Measurements from ENCODE around the gene RSPH9.
"Not testable (repeated sequence)": the region's sequence is repeated elsewhere in the genome, so short reads cannot be mapped to it uniquely, and the experiment has no call there.

Gene RSPH9

GRCh38 chr6:43629104-43629504 is 15.7 kb upstream of the RSPH9 start, which contains the start of gene GTPBP2:
Gene GTPBP2, minus strand, starts transcription at chr6:43629264. Its CDS starts 102 bp downstream, at chr6:43629162.
- DNase-seq: peak; percentile 98 to 99 (median 99)

- peak; percentile 87 to 96 (median 95) for DNase-seq
Measured at GRCh38 chr6:43629505-43630300, 15.1 kb upstream of the RSPH9 start.

- DNase-seq: no peak
Measured at GRCh38 chr6:43630980-43631619, 13.7 kb upstream of the RSPH9 start.

DNA sequence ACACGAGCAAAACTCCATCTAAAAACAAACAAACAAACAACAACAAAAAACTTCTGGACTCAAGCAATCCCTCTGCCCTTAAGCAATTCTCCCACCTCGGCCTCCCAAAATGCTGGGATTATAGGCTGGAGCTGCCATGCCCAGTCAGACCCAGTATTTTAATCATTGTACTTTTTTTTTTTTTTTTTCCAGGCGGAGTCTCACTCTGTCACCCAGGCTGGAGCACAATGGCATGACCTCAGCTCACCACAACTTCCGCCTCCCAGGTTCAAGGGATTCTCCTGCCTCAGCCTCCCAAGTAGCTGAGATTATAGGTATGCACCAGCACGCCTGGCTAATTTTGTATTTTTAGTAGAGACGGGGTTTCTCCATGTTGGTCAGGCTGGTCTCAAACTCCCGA is 11.8 kb upstream of the RSPH9 start:
- DNase-seq: not testable (repeated sequence)

- peak in 1 of 3 experiments; percentile 18 for DNase-seq
Measured at GRCh38 chr6:43634702-43635303, 10.0 kb upstream of the RSPH9 start.

DNA sequence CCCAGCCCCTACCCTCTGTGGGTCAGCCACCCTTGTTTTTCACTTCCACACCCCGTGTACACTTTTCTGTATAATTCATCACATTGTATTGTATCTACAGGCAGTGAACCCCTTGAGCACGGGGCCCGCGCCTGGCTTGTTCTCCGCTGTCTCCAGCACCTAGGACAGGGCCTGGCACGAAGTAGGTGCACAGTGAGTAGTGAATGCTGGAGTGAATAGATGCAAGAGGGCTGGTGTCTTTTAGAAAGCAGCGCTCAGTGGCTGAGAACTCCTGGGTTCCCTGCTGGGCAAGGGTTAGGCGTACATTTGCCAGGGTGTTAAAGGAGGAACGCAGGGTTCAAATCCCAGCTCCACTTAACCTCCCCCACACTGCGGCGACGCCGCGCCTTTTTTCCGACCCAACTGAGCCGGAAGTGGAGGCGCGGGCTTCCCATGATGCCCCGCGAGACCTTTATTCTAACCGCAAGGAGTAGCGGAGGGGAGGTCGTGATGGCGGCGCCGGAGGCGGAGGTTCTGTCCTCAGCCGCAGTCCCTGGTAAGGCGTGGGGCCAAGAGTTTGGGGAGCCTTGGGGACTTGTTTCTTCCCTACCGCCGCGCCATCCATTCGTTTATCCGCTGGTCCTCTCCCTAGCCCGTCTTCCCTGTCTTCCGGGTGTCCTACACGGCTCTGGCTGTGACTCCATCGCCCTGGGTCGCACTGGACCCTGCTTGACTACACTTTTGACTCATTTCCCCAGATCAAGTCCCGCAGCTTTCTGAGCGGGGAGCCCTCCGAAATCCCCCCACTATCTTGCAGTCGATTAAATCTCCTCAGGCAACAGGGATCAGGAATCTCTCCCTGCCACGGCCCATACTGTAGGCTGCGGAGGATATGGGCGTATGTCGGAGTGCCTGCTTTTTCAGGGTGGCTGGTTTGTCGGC is 9.2 kb upstream of the RSPH9 start, which contains the start of gene MAD2L1BP:
Gene MAD2L1BP, plus strand, starts transcription at position 454 of the 921 bp plus-strand sequence. Its CDS starts 36 bp downstream, at position 490.
- DNase-seq: peak; percentile 81 to 87 (median 82)

- peak in 1 of 3 experiments; percentile 43 for DNase-seq
Measured at GRCh38 chr6:43636308-43636659, 8.6 kb upstream of the RSPH9 start.

DNA sequence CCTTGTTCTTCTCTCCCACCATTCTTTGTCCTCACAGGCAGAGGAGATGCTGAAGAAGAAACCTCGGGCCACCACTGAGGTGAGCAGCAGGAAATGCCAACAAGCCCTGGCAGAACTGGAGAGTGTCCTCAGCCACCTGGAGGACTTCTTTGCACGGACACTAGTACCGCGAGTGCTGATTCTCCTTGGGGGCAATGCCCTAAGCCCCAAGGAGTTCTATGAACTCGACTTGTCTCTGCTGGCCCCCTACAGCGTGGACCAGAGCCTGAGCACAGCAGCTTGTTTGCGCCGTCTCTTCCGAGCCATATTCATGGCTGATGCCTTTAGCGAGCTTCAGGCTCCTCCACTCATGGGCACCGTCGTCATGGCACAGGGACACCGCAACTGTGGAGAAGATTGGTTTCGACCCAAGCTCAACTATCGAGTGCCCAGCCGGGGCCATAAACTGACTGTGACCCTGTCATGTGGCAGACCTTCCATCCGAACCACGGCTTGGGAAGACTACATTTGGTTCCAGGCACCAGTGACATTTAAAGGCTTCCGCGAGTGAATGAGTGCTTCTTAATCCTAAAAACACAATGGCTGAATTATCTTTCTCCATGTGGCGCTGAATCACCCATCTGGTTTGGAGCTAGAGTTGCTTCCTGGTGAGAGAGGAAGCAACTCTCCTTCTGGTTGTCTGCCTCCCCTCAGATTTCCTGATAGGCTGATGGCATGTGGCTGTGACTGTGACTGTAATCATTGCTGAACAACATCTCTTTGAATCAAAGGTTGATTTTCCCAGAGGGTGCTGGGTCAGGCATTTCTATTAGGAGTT is 4.6 kb upstream of the RSPH9 start:
- DNase-seq: no peak

GRCh38 chr6:43645613-43645964 is 753 bp downstream of the RSPH9 start:
- DNase-seq: no peak

- no peak for DNase-seq
Measured at GRCh38 chr6:43647613-43648012, 2.8 kb downstream of the RSPH9 start.

GRCh38 chr6:43648248-43648647 is 3.4 kb downstream of the RSPH9 start:
- DNase-seq: no peak

GRCh38 chr6:43652822-43653221 is 8.0 kb downstream of the RSPH9 start:
- not testable (repeated sequence) for DNase-seq

- no peak for DNase-seq
Measured at GRCh38 chr6:43657221-43657802, 12.5 kb downstream of the RSPH9 start.

DNA sequence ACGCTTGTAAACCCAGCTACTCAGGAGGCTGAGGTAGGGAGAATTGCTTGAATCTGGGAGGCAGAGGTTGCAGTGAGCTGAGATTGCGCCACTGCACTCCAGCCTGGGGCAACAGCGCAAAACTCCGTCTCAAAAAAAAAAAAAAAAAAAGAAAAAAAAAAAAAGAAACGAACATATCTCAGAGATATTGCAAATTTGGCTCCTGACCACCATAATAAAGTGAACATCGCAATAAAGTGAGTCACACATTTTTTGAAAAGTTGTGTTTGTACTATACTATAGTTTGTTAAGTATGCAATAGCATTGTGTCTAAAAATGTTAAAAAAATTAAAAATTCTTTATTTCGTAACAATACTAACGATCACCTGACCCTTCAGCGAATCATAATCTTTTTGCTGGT is 13.3 kb downstream of the RSPH9 start:
- DNase-seq: no peak

GRCh38 chr6:43662948-43663347 is 18.1 kb downstream of the RSPH9 start:
- DNase-seq: not testable (repeated sequence)

DNA sequence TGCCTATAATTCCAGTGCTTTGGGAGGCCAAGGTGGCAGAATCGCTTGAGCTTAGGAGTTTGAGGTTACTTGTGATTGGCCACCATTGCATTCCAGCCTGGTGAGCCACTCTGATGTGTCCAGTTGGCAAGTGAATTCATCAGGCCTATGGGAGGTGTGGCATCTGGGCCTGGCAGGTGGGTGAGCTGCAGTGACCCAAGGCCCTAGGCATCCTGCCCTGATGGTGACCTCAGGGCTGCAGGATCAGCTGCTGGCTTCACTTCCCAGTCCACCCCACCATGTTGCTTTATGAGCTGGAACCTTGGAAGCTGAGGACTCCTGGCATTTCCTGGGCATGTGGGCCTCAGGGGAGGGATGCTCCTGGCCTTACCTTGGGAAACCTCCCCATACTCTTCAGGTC is 20.5 kb downstream of the RSPH9 start:
- DNase-seq: no peak

DNA sequence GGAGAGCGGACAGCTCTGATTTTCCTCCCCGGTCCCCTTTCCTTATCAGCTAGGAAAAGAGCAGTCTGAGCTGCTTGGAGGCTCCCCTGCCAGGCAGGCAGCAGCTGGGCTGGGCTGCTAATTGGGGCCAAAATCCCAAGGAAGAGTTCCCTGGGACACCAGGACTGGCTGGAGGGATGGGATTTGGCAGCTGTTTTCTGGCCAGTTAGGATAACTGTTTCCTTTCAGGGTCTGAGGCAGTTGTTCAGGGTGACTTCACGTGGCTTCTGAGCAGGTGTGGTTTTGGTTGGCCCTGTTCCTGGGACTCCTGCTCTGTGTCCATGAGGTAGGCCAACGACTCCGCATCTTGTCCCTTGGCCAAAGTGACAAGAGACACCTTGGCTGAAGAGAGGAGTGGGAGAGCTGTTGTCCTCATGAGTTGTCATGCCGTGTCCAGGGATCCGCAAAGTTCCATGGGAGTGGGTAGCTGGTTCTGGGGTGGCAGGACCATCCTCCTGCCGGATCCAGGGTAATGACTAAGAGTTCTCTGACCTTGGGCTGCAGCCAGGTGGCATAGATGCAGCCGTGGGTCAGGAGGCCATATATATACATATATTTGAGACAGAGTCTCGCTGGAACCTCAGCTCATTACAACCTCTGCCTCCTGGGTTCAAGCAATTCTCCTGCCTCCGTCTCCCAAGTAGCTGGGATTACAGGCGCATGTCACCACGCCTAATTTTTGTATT is 21.5 kb downstream of the RSPH9 start:
- no peak for DNase-seq

- DNase-seq: peak; percentile 74 to 87 (median 83)
Measured at GRCh38 chr6:43667245-43668150, 22.7 kb downstream of the RSPH9 start.
